Brain microvascular endothelial cell (primary cell): ENCODE results near the gene SLC25A5.
A peak's percentile ranks its signal among the peaks of the same experiment; 100 is the strongest.

Experiments
- DNase-seq: peaks from one replicate; pipeline ENCODE4 v3.0.0-alpha.2; 2020
- H3K27ac ChIP-seq: fragments of 250-450 bp; sonication (Bioruptor Pico); 2 replicates; pipeline ENCODE4 v1.5.1; 2020; ENCODE audit warnings: mild to moderate bottlenecking, moderate library complexity
- H3K27me3 ChIP-seq: fragments of 250-450 bp; sonication (Bioruptor Pico); replicated peaks from 2 replicates; pipeline ENCODE4 v1.5.1; 2020; ENCODE audit warnings: mild to moderate bottlenecking
- H3K36me3 ChIP-seq: fragments of 250-450 bp; sonication (Bioruptor Pico); replicated peaks from 2 replicates; pipeline ENCODE4 v1.5.1; 2020; ENCODE audit warnings: mild to moderate bottlenecking
- H3K4me3 ChIP-seq: 2 replicates; pipeline ENCODE4 v1.5.1; 2011; ENCODE audit warnings: low read depth, mild to moderate bottlenecking, control low read depth, low read length, moderate library complexity
- CTCF ChIP-seq: IDR thresholded peaks from 2 replicates; pipeline ENCODE4 v1.5.1; 2011; ENCODE audit warnings: low read depth, mild to moderate bottlenecking, moderate library complexity, low read length, control low read depth, inconsistent platforms; ENCODE audit errors: missing control alignments
- in situ Hi-C: cut with HindIII; loops from 2 replicates; pipeline ENCODE4 v1.10.0; 2017; ENCODE audit warnings: low sequenced_read_pairs, low pct_ligation_motif_present

SLC25A5 gene

DNA sequence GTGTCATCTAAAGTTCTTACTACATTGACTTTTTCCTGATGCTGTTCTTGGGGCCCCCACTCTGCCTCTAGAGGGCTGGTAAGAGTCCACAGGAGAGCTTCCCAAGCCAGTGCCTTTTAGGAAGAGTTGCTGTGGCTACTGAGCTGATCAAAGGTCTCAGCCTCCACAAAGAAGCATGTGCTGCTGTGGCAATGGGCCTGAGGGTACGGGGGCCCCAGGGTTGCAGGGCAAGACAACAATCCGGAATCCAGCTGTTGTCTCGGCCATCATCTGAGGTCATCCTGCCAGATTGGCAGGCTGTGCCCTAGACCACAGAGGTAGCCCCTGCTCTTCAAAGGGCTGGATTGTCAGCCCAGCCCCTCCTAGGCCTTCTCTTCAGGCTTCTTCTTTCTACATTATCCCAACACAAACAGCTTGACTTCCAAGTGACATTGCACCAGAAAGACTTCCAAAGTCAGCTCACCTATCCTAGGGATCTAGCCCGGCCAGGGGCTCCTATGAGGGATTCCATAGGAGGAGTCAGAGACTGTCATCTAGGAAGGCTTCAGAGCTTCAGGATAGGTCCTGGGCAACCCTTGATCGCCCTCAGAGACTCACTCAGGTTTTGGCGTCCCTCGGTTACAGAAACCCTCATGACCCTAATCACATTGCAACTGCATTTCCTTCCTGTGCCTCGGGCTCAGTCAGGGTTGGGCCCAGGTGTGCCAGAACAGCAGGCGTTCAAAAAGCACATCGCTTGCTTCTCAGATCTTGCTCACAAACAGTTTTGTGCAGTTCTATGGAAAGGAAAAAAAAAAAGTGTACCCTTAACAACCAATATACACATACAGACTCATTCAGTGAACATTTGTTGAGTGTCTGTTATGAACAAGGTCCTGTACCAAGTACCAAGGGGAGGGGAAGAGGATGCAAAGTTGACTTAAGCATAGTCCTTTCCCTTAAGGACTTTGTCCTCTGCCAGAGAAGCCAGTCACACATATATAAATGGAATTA, 27.8 kb downstream of the SLC25A5 start:
- TF ChIP-seq CTCF, result no peak
- in situ Hi-C loops, result no loop called here
- Histone ChIP-seq H3K4me3 (no peak overlapping the region), H3K36me3 (no peaks in the 10 kb centered on the region), H3K27me3 (no peaks in the 10 kb centered on the region), H3K27ac (no peak overlapping the region)
- DNase-seq, result no peak

DNA sequence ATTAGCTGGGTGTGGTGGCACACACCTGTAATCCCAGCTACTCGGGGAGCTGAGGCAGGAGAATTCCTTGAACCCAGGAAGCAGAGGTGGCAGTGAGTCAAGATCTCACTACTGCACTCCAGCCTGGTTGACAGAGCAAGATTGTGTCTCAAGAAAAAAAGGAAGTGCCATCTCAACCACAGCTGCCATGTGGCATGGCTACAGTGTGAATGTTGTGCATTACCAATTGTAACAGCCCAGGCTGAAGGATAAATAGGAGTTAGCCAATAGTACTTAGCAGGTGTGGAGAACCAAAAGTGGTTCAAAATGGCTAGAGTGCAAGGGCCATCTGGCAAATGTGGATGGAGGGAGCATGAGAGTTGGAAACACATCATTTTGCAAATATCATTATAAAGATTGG, 28.9 kb downstream of the SLC25A5 start:
- no peak for TF ChIP-seq CTCF
- Histone ChIP-seq H3K27me3 (no peaks in the 10 kb centered on the region), H3K36me3 (no peaks in the 10 kb centered on the region), H3K4me3 (no peak overlapping the region), H3K27ac (no peak overlapping the region)
- in situ Hi-C loops, result no loop called here
- DNase-seq, result no peak

DNA sequence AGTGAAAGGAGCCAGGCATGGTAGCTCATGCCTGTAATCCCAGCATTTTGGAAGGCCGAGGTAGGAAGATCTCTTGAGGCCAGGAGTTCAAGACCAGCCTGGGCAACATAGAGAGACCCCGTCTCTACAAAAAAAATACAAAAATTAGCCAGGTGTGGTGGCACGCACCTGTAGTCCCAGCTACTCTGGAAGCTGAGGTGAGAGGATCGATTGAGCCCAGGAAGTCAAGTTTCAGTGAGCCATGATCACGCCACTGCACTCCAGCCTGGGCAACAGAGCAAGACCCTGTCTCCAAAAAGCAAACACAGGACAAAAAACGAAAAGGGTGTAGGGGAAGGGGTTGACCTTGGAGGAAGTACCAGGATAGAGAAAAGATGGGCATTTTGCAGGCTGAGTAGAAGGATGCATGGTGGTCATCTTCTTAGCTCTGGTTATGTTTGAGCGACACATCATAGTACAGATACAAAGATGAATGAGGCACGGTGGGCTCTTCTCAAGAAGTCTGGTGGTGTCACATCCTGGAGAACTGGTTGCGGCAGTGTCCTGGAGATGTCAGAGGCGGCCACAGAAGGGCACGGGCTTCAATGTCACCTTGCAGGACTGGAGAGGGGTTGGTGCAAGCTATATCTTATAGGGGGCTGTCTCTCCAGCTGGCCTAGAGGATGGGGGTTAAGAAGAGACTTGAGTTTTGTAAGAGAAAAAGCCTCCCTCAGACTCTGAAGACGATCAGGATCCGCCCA, 32.0 kb downstream of the SLC25A5 start:
- no peak for TF ChIP-seq CTCF
- no peak for DNase-seq
- H3K4me3 ChIP-seq, result no peak overlapping the region
- H3K36me3 ChIP-seq, result no peaks in the 10 kb centered on the region
- H3K27ac ChIP-seq, result no peak overlapping the region
- in situ Hi-C loops, result no loop called here
- H3K27me3 ChIP-seq, result no peaks in the 10 kb centered on the region

GRCh38 chrX:119501511-119502148, 33.4 kb downstream of the SLC25A5 start:
- in situ Hi-C loops, result no loop called here
- Histone ChIP-seq H3K27ac (no peak overlapping the region), H3K4me3 (no peak overlapping the region), H3K27me3 (no peaks in the 10 kb centered on the region), H3K36me3 (no peaks in the 10 kb centered on the region)
- no peak for TF ChIP-seq CTCF
- no peak for DNase-seq

GRCh38 chrX:119502727-119503483, 34.7 kb downstream of the SLC25A5 start:
- no peaks in the 10 kb centered on the region for H3K36me3 ChIP-seq
- peak overlapping the region; percentile 44 for H3K27ac ChIP-seq
- H3K4me3 ChIP-seq, result no peak overlapping the region
- DNase-seq, result peak; percentile 27
- TF ChIP-seq CTCF, result no peak
- no peaks in the 10 kb centered on the region for H3K27me3 ChIP-seq
- in situ Hi-C loops, result no loop called here
